Activated CD8-positive, alpha-beta T cell treated with anti-CD3 and anti-CD28 coated beads for 36 hours (primary cell): ENCODE data around the gene LRP6. TPM values are rescaled to one million over a fixed set of nuclear protein-coding genes. Genes with fewer than 3 reads are reported as not detected.

Source experiments
- ATAC-seq: fragments of 200-7000 bp; cut with Tn5 transposase; one replicate; pipeline ENCODE4 v1.10.0; 2021; ENCODE audit warnings: mild to moderate bottlenecking, moderate library complexity
- CTCF ChIA-PET: fragments of 350-600 bp; sonication (Branson Sonifier 250); formaldehyde crosslinking; loops from one replicate; lab custom pipeline; 2021; ENCODE audit warnings: antibody characterized with exemption; lab: Charles Lee
- POLR2A ChIA-PET: fragments of 350-600 bp; sonication (Branson Sonifier 250); formaldehyde crosslinking; loops from one replicate; lab custom pipeline; 2021; ENCODE audit warnings: antibody characterized with exemption; lab: Charles Lee
- DNase-seq: peaks from one replicate; pipeline ENCODE4 v3.0.0-alpha.2; 2020
- H3K27ac Mint-ChIP-seq: one replicate; pipeline ENCODE4 v1.8.0; 2021; ENCODE audit warnings: mild to moderate bottlenecking, mixed read lengths
- H3K27me3 Mint-ChIP-seq: one replicate; pipeline ENCODE4 v1.8.0; 2021; ENCODE audit warnings: mixed read lengths
- H3K36me3 Mint-ChIP-seq: one replicate; pipeline ENCODE4 v1.8.0; 2021; ENCODE audit warnings: low read depth, mixed read lengths
- H3K4me1 Mint-ChIP-seq: one replicate; pipeline ENCODE4 v1.8.0; 2021; ENCODE audit warnings: low read depth, mixed read lengths
- H3K4me3 Mint-ChIP-seq: one replicate; pipeline ENCODE4 v1.8.0; 2021; ENCODE audit warnings: mild to moderate bottlenecking, moderate library complexity, mixed read lengths
- H3K9me3 Mint-ChIP-seq: one replicate; pipeline ENCODE4 v1.8.0; 2021; ENCODE audit warnings: mixed read lengths
- intact Hi-C: fragments of 100-400 bp; cut with micrococcal nuclease; formaldehyde crosslinking; loops from one replicate; pipeline ENCODE4 v1.10.0; 2022
- total RNA-seq, 2 experiments: library from RNA; stranded (reverse); gene quantifications; one replicate each; pipeline ENCODE4 v1.2.3, GENCODE V29; 2021
- TF ChIP-seq, protein P1 (sequence below): fragments of 200-600 bp; IDR thresholded peaks from one replicate; pipeline ENCODE4 v1.8.0; 2022; ENCODE audit warnings: antibody characterized with exemption, mild to moderate bottlenecking

Gene LRP6
- total RNA-seq, 2 experiments from 2014 or later = 1.3 to 2.0 TPM

GRCh38 chr12:12198124-12198523 is 68.7 kb downstream of the LRP6 start:
- H3K36me3 Mint-ChIP-seq = peaks cover 12% of the 10 kb centered on the region
- H3K9me3 Mint-ChIP-seq = peaks cover 8% of the 10 kb centered on the region
- H3K27ac Mint-ChIP-seq = no peak overlapping the region
- H3K27me3 Mint-ChIP-seq = peaks cover 11% of the 10 kb centered on the region
- ChIA-PET POLR2A (no interaction called here), CTCF (no interaction called here)
- H3K4me1 Mint-ChIP-seq = no peaks in the 10 kb centered on the region
- DNase-seq (no peak), ATAC-seq (no peak)
- TF ChIP-seq, protein P1, sequence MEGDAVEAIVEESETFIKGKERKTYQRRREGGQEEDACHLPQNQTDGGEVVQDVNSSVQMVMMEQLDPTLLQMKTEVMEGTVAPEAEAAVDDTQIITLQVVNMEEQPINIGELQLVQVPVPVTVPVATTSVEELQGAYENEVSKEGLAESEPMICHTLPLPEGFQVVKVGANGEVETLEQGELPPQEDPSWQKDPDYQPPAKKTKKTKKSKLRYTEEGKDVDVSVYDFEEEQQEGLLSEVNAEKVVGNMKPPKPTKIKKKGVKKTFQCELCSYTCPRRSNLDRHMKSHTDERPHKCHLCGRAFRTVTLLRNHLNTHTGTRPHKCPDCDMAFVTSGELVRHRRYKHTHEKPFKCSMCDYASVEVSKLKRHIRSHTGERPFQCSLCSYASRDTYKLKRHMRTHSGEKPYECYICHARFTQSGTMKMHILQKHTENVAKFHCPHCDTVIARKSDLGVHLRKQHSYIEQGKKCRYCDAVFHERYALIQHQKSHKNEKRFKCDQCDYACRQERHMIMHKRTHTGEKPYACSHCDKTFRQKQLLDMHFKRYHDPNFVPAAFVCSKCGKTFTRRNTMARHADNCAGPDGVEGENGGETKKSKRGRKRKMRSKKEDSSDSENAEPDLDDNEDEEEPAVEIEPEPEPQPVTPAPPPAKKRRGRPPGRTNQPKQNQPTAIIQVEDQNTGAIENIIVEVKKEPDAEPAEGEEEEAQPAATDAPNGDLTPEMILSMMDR = no peak
- H3K4me3 Mint-ChIP-seq = no peak overlapping the region
- intact Hi-C loops = no loop called here

DNA sequence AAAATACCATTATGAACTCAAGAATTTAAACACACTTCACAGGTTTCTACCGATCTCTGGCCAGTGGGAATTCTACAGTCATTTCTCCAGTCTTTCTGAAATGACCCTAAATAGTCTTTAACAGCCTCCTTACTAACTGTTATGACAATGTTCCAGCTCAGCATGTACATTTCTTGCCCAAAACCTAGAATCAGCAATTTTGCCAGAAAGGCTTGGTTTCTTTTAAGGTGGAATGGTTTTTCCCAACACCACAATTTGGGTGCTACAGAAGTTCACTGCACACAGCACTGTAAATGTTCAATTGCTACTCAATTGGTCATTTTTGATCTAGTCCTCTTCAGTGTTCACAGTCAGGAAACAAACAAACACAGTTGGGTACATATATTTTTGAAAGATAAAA is 69.7 kb downstream of the LRP6 start:
- H3K27me3 Mint-ChIP-seq = peaks cover 14% of the 10 kb centered on the region
- intact Hi-C loops = no loop called here
- H3K4me1 Mint-ChIP-seq = no peaks in the 10 kb centered on the region
- CTCF ChIA-PET = no interaction called here
- H3K27ac Mint-ChIP-seq = no peak overlapping the region
- TF ChIP-seq, protein P1 = no peak
- DNase-seq = no peak
- ATAC-seq = no peak
- peaks cover 8% of the 10 kb centered on the region for H3K9me3 Mint-ChIP-seq
- H3K4me3 Mint-ChIP-seq = no peak overlapping the region
- peaks cover 12% of the 10 kb centered on the region for H3K36me3 Mint-ChIP-seq
- POLR2A ChIA-PET = no interaction called here

- peaks cover 12% of the 10 kb centered on the region for H3K36me3 Mint-ChIP-seq
- peaks cover 7% of the 10 kb centered on the region for H3K27me3 Mint-ChIP-seq
- ATAC-seq (no peak), DNase-seq (no peak)
- TF ChIP-seq, protein P1 = no peak
- H3K4me3 Mint-ChIP-seq = no peak overlapping the region
- peaks cover 8% of the 10 kb centered on the region for H3K9me3 Mint-ChIP-seq
- intact Hi-C loops = no loop called here
- H3K27ac Mint-ChIP-seq = no peak overlapping the region
- H3K4me1 Mint-ChIP-seq = peaks cover under 1% of the 10 kb centered on the region
- ChIA-PET CTCF (no interaction called here), POLR2A (no interaction called here)
Measured at GRCh38 chr12:12195516-12195915, 71.3 kb downstream of the LRP6 start.

GRCh38 chr12:12195081-12195480 is 71.8 kb downstream of the LRP6 start:
- Mint-ChIP-seq H3K36me3 (peaks cover 9% of the 10 kb centered on the region), H3K9me3 (peaks cover 8% of the 10 kb centered on the region), H3K27ac (no peak overlapping the region), H3K4me1 (peaks cover 4% of the 10 kb centered on the region), H3K4me3 (no peak overlapping the region), H3K27me3 (peaks cover 4% of the 10 kb centered on the region)
- intact Hi-C loops = no loop called here
- CTCF ChIA-PET = no interaction called here
- POLR2A ChIA-PET = no interaction called here
- no peak for ATAC-seq
- TF ChIP-seq, protein P1 = no peak
- DNase-seq = no peak

DNA sequence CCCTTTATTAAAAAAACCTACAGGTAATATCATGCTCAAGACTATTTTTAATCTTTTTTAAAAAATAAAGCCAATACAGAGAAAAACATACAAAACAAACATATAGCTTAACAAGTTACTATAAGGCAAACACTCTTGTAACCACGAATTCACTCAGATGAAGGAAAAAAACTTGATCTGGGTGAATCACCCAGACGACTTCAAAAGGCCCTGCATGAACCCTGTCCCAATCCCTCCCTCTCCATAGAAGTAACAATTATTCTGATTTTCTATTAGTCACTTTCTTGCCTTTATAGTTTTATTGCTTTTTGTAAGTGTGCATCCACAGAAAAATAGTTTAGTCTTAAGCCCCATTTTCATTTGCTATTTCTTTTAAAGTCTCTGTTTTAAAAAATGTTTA is 72.6 kb downstream of the LRP6 start:
- POLR2A ChIA-PET = no interaction called here
- no peak overlapping the region for H3K4me3 Mint-ChIP-seq
- CTCF ChIA-PET = no interaction called here
- H3K4me1 Mint-ChIP-seq = peaks cover 4% of the 10 kb centered on the region
- peaks cover 6% of the 10 kb centered on the region for H3K36me3 Mint-ChIP-seq
- TF ChIP-seq, protein P1 = no peak
- intact Hi-C loops = no loop called here
- ATAC-seq (no peak), DNase-seq (no peak)
- peaks cover 2% of the 10 kb centered on the region for H3K27me3 Mint-ChIP-seq
- H3K9me3 Mint-ChIP-seq = peaks cover 6% of the 10 kb centered on the region
- no peak overlapping the region for H3K27ac Mint-ChIP-seq
